HepG2 (cell line): ENCODE results near the gene VPS13C. TPM values are rescaled to one million over a fixed set of nuclear protein-coding genes. Genes with fewer than 3 reads are reported as not detected.

Experiments used
- ATAC-seq: fragments of 200-7000 bp; cut with Tn5 transposase; 3 replicates; pipeline ENCODE4 v1.9.1; 2020; ENCODE audit warnings: mild to moderate bottlenecking, moderate library complexity
- BruUV-seq: library from RNA; stranded (reverse); fragments of 400-500 nt; replicated peaks from 2 replicates; lab custom pipeline; 2021; lab: Mats Ljungman, UMichigan
- CTCF ChIA-PET: fragments of 300-600 bp; formaldehyde crosslinking; extraction: SDS; loops from one replicate; lab custom pipeline; 2021; ENCODE audit warnings: low total read pairs, inconsistent platforms, low intra/inter-chr PET ratio; lab: Yijun Ruan, JAX
- POLR2A ChIA-PET: fragments of 350-600 bp; sonication (Branson Sonifier 250); formaldehyde crosslinking; loops from one replicate; lab custom pipeline; 2020; ENCODE audit warnings: antibody characterized with exemption, inconsistent platforms; lab: Yijun Ruan, JAX
- DNase-seq: peaks from one replicate; pipeline ENCODE4 v3.0.0-alpha.2; 2015; ENCODE audit warnings: low spot score
- FAIRE-seq: peaks from 3 replicates; lab custom pipeline; 2011; peaks lifted over from hg19 to GRCh38; lab: Jason Lieb, UNC
- H2AFZ ChIP-seq: one replicate; pipeline ENCODE4 v1.6.1; 2011; ENCODE audit warnings: low read length, inconsistent platforms
- H3K27ac ChIP-seq: fragments of 300-600 bp; 3 replicates; pipeline ENCODE4 v1.8.0; 2011; ENCODE audit warnings: mixed run types, mild to moderate bottlenecking, mixed read lengths, low read length, inconsistent platforms; ENCODE audit not compliant: insufficient read depth; ENCODE audit errors: extremely low read length
- H3K27me3 ChIP-seq, 2 experiments: fragments of 200-600 bp in 1 of 2; 2 replicates in 1 of 2; 3 replicates in 1 of 2; pipeline versions ENCODE4 v1.6.0 to v1.8.0; 2011; ENCODE audit warnings: low read length in 2 of 2, mild to moderate bottlenecking in 2 of 2, moderate library complexity in 2 of 2, inconsistent platforms in 1 of 2; ENCODE audit not compliant: insufficient read depth in 2 of 2, control insufficient read depth in 1 of 2
- H3K36me3 ChIP-seq, 2 experiments: fragments of 200-600 bp in 1 of 2; replicated peaks in 1 of 2; 2 replicates in 1 of 2; 3 replicates in 1 of 2; pipeline versions ENCODE4 v1.5.1 to v1.8.0; 2011; ENCODE audit warnings: low read length in 2 of 2, inconsistent platforms in 1 of 2; ENCODE audit not compliant: insufficient read depth in 2 of 2, control insufficient read depth in 1 of 2
- H3K4me1 ChIP-seq: 2 replicates; pipeline ENCODE4 v1.5.1; 2012; ENCODE audit warnings: low read length, inconsistent platforms; ENCODE audit not compliant: insufficient read depth
- H3K4me2 ChIP-seq: 2 replicates; pipeline ENCODE4 v1.6.0; 2011; ENCODE audit warnings: low read depth, low read length, inconsistent platforms
- H3K4me3 ChIP-seq, 3 experiments: fragments of 200-600 bp in 1 of 3; sonication (generic), shearing (Covaris generic) in 1 of 3; replicated peaks in 1 of 3; 2 replicates each; pipeline ENCODE4 v1.5.1; 2011 to 2016; ENCODE audit warnings: low read length in 3 of 3, inconsistent platforms in 2 of 3, low read depth in 2 of 3, mild to moderate bottlenecking in 2 of 3, control low read depth in 1 of 3, mixed read lengths in 1 of 3; ENCODE audit not compliant: insufficient read depth in 1 of 3
- H3K79me2 ChIP-seq: one replicate; pipeline ENCODE4 v1.6.1; 2011; ENCODE audit warnings: low read length, inconsistent platforms; ENCODE audit not compliant: insufficient read depth
- H3K9ac ChIP-seq: 2 replicates; pipeline ENCODE4 v1.6.0; 2011; ENCODE audit warnings: mild to moderate bottlenecking, low read depth, low read length, inconsistent platforms; ENCODE audit not compliant: insufficient read depth
- H3K9me3 ChIP-seq: 2 replicates; pipeline ENCODE4 v1.5.1; 2012; ENCODE audit warnings: mild to moderate bottlenecking, low read length
- H4K20me1 ChIP-seq: 2 replicates; pipeline ENCODE4 v1.6.0; 2011; ENCODE audit warnings: inconsistent platforms, mild to moderate bottlenecking, low read length, moderate library complexity; ENCODE audit not compliant: insufficient read depth
- GABPA ChIP-seq, 2 experiments: IDR thresholded peaks; 2 replicates each; pipeline ENCODE4 v1.6.1; 2011 to 2016; ENCODE audit warnings: low read depth in 2 of 2, low read length in 1 of 2, missing biosample characterization in 1 of 2, missing genetic modification characterization in 1 of 2
- JUN ChIP-seq: sonication (generic); formaldehyde crosslinking; IDR thresholded peaks from 2 replicates; pipeline ENCODE4 v1.4.0; 2020; ENCODE audit warnings: mild to moderate bottlenecking, missing genetic modification reagents
- MAFG ChIP-seq: sonication (generic); formaldehyde crosslinking; IDR thresholded peaks from 2 replicates; pipeline ENCODE4 v1.5.1; 2020; ENCODE audit warnings: mild to moderate bottlenecking, missing genetic modification reagents
- SP140L ChIP-seq: sonication (generic); formaldehyde crosslinking; IDR thresholded peaks from 2 replicates; pipeline ENCODE4 v1.4.0; 2020; ENCODE audit warnings: missing genetic modification reagents, borderline replicate concordance
- ZNF557 ChIP-seq: sonication (generic); formaldehyde crosslinking; IDR thresholded peaks from 2 replicates; pipeline ENCODE4 v1.4.0; 2020; ENCODE audit warnings: missing genetic modification reagents
- ZNF746 ChIP-seq: sonication (generic); formaldehyde crosslinking; IDR thresholded peaks from 2 replicates; pipeline ENCODE4 v1.8.0; 2022; ENCODE audit warnings: mild to moderate bottlenecking, missing genetic modification reagents
- WGBS: methylation state at CpG from one replicate; pipeline ENCODE4 v1.1.6; 2017; ENCODE audit warnings: low lambda C conversion rate; 5-methylcytosine and 5-hydroxymethylcytosine counted together
- in situ Hi-C: cut with HindIII; loops from 2 replicates; pipeline ENCODE4 v1.10.0; 2017; ENCODE audit warnings: low pct_unique_long_range_greater_than_20kb; ENCODE audit not compliant: extremely low pct_ligation_motif_present
- intact Hi-C: fragments of 100-400 bp; cut with micrococcal nuclease; formaldehyde crosslinking; loops from one replicate; pipeline ENCODE4 v1.10.0; 2022; ENCODE audit not compliant: unreplicated experiment
- polyA plus RNA-seq, 8 experiments: library from polyadenylated mRNA; depleted of rRNA in 3 of 8; stranded (reverse) in 7 of 8; unstranded in 1 of 8; fragments of >200 nt; fragmentation: Illumina TruSeq in 4 of 8; extraction: Trizol in 4 of 8; gene quantifications; 2 replicates each; pipeline versions ENCODE4 v1.2.1 to v1.2.3, GENCODE V29; 2011 to 2016; ENCODE audit warnings: low read depth in 4 of 8, missing spikeins in 1 of 8, mixed read lengths in 1 of 8; ENCODE audit not compliant: insufficient read depth in 1 of 8
- total RNA-seq, 5 experiments: library from RNA; depleted of rRNA; stranded (reverse); fragments of >200 nt; fragmentation: Illumina TruSeq; extraction: Trizol; gene quantifications; 2 replicates each; pipeline ENCODE4 v1.2.3, GENCODE V29; 2016; ENCODE audit warnings: low read depth in 1 of 5
- TF ChIP-seq, protein P1 (sequence below): sonication (generic); formaldehyde crosslinking; IDR thresholded peaks from 2 replicates; pipeline ENCODE4 v1.4.0; 2020; ENCODE audit warnings: missing genetic modification reagents, borderline replicate concordance
- TF ChIP-seq, protein P2 (sequence below): sonication (generic); formaldehyde crosslinking; IDR thresholded peaks from 2 replicates; pipeline ENCODE4 v1.8.1; 2023; ENCODE audit warnings: mild to moderate bottlenecking, missing genetic modification reagents

The VPS13C gene
- total and polyA plus RNA-seq, 2 of the 13 experiments (the other 11 are each of a cell fraction or from before 2014, with no cell fraction given), result 10.9 to 26.8 TPM

DNA sequence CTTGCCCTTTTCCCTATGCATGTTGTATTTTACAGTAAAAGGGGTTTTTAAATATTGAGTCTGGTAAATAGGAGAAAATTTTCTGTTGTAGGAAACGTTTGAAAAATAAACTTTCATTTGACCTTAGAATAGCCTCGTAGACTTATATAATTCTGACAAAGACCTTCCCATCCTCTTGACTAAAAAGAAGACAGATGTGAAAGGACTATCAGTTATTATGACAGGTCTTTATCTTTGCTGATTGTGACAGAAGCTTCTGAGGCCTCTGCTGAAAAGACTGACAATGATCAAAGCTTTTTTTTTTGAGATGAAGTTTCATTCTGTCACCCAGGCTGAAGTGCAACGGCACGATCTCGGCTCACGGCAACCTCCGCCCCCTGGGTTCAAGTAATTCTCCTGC lies 30.7 kb upstream of the VPS13C start:
- intact Hi-C loops, result no loop called here
- no peak for ATAC-seq
- no peaks in the 10 kb centered on the region for H3K36me3 ChIP-seq
- H3K9me3 ChIP-seq, result no peaks in the 10 kb centered on the region
- POLR2A ChIA-PET, result no interaction called here
- H3K27me3 ChIP-seq, result peaks cover 0 to 10% of the 10 kb centered on the region in 2 experiments; a peak in 1 of 5 replicates
- CTCF ChIA-PET, result no interaction called here
- H4K20me1 ChIP-seq, result no peaks in the 10 kb centered on the region
- in situ Hi-C loops, result no loop called here
- 3% methylated on average over 7 of the region's 7 CpGs for WGBS
- no peak overlapping the region for H3K9ac ChIP-seq
- H3K4me3 ChIP-seq, result no peak overlapping the region
- TF ChIP-seq JUN (CRISPR knock-in tag) (no peak), ZNF557 (CRISPR knock-in tag) (no peak), MAFG (CRISPR knock-in tag) (no peak), SP140L (CRISPR knock-in tag) (no peak), GABPA (IDR thresholded peaks at IDR 0.05; ENCODE audit: low read depth, low read length) (no peak), GABPA (CRISPR knock-in tag; IDR thresholded peaks at IDR 0.05; ENCODE audit: low read depth) (no peak), ZNF746 (CRISPR knock-in tag) (no peak)
- TF ChIP-seq, protein P1, sequence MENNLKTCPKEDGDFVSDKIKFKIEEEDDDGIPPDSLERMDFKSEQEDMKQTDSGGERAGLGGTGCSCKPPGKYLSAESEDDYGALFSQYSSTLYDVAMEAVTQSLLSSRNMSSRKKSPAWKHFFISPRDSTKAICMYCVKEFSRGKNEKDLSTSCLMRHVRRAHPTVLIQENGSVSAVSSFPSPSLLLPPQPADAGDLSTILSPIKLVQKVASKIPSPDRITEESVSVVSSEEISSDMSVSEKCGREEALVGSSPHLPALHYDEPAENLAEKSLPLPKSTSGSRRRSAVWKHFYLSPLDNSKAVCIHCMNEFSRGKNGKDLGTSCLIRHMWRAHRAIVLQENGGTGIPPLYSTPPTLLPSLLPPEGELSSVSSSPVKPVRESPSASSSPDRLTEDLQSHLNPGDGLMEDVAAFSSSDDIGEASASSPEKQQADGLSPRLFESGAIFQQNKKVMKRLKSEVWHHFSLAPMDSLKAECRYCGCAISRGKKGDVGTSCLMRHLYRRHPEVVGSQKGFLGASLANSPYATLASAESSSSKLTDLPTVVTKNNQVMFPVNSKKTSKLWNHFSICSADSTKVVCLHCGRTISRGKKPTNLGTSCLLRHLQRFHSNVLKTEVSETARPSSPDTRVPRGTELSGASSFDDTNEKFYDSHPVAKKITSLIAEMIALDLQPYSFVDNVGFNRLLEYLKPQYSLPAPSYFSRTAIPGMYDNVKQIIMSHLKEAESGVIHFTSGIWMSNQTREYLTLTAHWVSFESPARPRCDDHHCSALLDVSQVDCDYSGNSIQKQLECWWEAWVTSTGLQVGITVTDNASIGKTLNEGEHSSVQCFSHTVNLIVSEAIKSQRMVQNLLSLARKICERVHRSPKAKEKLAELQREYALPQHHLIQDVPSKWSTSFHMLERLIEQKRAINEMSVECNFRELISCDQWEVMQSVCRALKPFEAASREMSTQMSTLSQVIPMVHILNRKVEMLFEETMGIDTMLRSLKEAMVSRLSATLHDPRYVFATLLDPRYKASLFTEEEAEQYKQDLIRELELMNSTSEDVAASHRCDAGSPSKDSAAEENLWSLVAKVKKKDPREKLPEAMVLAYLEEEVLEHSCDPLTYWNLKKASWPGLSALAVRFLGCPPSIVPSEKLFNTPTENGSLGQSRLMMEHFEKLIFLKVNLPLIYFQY, result no peak
- TF ChIP-seq, protein P2, sequence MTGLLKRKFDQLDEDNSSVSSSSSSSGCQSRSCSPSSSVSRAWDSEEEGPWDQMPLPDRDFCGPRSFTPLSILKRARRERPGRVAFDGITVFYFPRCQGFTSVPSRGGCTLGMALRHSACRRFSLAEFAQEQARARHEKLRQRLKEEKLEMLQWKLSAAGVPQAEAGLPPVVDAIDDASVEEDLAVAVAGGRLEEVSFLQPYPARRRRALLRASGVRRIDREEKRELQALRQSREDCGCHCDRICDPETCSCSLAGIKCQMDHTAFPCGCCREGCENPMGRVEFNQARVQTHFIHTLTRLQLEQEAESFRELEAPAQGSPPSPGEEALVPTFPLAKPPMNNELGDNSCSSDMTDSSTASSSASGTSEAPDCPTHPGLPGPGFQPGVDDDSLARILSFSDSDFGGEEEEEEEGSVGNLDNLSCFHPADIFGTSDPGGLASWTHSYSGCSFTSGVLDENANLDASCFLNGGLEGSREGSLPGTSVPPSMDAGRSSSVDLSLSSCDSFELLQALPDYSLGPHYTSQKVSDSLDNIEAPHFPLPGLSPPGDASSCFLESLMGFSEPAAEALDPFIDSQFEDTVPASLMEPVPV (CRISPR knock-in tag), result no peak
- TF ChIP-seq, all 625 proteins: peak for 0
- Histone ChIP-seq H3K4me2 (no peak overlapping the region), H2AFZ (no peak overlapping the region), H3K79me2 (no peaks in the 10 kb centered on the region), H3K4me1 (no peaks in the 10 kb centered on the region), H3K27ac (no peak overlapping the region)
- DNase-seq (no peak), FAIRE-seq (no peak)
- BruUV-seq, result no TSS peak
